HL-60 (cell line): ENCODE measurements around the gene ENKUR.

ENCODE experiments used
- DNase-seq, 2 experiments: peaks; one replicate each; pipeline ENCODE4 v3.0.0-alpha.2; 2010 to 2020; ENCODE audit warnings: low read depth in 1 of 2, low spot score in 1 of 2
- H3K27ac ChIP-seq: fragments of 250-450 bp; sonication (Bioruptor Pico); replicated peaks from 2 replicates; pipeline ENCODE4 v1.5.1; 2020; ENCODE audit warnings: mild to moderate bottlenecking, moderate library complexity
- H3K27me3 ChIP-seq: fragments of 250-450 bp; sonication (Bioruptor Pico); 2 replicates; pipeline ENCODE4 v1.5.1; 2021; ENCODE audit warnings: mild to moderate bottlenecking, moderate library complexity; ENCODE audit not compliant: insufficient read depth, poor library complexity, severe bottlenecking
- H3K4me3 ChIP-seq: replicated peaks from 2 replicates; pipeline ENCODE4 v1.5.1; 2011; ENCODE audit warnings: mild to moderate bottlenecking, control low read depth, low read length; ENCODE audit not compliant: insufficient read depth
- GABPA ChIP-seq: IDR thresholded peaks from 2 replicates; pipeline ENCODE4 v1.6.1; 2012; ENCODE audit warnings: low read depth
- POLR2AphosphoS5 ChIP-seq: IDR thresholded peaks from 2 replicates; pipeline ENCODE4 v1.6.1; 2012; ENCODE audit warnings: low read depth
- SPI1 ChIP-seq: IDR thresholded peaks from 2 replicates; pipeline ENCODE4 v1.6.1; 2012; ENCODE audit warnings: low read depth, mild to moderate bottlenecking, borderline replicate concordance
- TF ChIP-seq, protein P1 (sequence below): IDR thresholded peaks from 2 replicates; pipeline ENCODE4 v1.6.1; 2012; ENCODE audit warnings: low read depth; ENCODE audit not compliant: insufficient replicate concordance
- TF ChIP-seq, protein P2 (sequence below): IDR thresholded peaks from one replicate; pipeline ENCODE4 v1.5.1; 2011; ENCODE audit warnings: low read length, control low read depth, inconsistent platforms; ENCODE audit not compliant: insufficient read depth

ENKUR gene

GRCh38 chr10:24998044-24998443, 17.9 kb downstream of the ENKUR start:
- TF ChIP-seq SPI1 (no peak), GABPA (no peak), POLR2AphosphoS5 (no peak)
- TF ChIP-seq, protein P1, sequence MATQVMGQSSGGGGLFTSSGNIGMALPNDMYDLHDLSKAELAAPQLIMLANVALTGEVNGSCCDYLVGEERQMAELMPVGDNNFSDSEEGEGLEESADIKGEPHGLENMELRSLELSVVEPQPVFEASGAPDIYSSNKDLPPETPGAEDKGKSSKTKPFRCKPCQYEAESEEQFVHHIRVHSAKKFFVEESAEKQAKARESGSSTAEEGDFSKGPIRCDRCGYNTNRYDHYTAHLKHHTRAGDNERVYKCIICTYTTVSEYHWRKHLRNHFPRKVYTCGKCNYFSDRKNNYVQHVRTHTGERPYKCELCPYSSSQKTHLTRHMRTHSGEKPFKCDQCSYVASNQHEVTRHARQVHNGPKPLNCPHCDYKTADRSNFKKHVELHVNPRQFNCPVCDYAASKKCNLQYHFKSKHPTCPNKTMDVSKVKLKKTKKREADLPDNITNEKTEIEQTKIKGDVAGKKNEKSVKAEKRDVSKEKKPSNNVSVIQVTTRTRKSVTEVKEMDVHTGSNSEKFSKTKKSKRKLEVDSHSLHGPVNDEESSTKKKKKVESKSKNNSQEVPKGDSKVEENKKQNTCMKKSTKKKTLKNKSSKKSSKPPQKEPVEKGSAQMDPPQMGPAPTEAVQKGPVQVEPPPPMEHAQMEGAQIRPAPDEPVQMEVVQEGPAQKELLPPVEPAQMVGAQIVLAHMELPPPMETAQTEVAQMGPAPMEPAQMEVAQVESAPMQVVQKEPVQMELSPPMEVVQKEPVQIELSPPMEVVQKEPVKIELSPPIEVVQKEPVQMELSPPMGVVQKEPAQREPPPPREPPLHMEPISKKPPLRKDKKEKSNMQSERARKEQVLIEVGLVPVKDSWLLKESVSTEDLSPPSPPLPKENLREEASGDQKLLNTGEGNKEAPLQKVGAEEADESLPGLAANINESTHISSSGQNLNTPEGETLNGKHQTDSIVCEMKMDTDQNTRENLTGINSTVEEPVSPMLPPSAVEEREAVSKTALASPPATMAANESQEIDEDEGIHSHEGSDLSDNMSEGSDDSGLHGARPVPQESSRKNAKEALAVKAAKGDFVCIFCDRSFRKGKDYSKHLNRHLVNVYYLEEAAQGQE: no peak
- TF ChIP-seq, protein P2, sequence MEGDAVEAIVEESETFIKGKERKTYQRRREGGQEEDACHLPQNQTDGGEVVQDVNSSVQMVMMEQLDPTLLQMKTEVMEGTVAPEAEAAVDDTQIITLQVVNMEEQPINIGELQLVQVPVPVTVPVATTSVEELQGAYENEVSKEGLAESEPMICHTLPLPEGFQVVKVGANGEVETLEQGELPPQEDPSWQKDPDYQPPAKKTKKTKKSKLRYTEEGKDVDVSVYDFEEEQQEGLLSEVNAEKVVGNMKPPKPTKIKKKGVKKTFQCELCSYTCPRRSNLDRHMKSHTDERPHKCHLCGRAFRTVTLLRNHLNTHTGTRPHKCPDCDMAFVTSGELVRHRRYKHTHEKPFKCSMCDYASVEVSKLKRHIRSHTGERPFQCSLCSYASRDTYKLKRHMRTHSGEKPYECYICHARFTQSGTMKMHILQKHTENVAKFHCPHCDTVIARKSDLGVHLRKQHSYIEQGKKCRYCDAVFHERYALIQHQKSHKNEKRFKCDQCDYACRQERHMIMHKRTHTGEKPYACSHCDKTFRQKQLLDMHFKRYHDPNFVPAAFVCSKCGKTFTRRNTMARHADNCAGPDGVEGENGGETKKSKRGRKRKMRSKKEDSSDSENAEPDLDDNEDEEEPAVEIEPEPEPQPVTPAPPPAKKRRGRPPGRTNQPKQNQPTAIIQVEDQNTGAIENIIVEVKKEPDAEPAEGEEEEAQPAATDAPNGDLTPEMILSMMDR: no peak
- H3K27ac ChIP-seq: no peak overlapping the region
- H3K4me3 ChIP-seq: no peak overlapping the region
- no peaks in the 10 kb centered on the region for H3K27me3 ChIP-seq
- no peak for DNase-seq

DNA sequence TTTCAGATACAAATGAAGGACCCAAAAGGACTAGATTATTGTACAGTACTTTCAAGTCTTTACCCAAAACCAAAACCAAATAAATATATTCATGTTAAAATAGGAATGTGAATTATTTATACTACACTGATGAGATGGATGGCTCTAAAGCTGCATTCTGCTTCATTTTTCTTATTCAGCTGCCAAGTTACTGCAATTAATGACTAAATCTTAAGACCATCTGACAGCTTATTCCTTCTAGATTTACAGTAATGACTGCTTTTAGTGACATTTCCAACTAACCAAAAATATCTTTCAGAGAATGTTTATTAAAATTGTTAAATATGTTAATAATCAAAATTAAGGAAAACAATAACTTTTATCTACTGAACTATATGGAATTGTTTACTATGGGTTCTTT, 20.9 kb downstream of the ENKUR start:
- Histone ChIP-seq H3K27ac (no peak overlapping the region), H3K27me3 (no peaks in the 10 kb centered on the region), H3K4me3 (no peak overlapping the region)
- DNase-seq: no peak
- TF ChIP-seq GABPA: no peak
- TF ChIP-seq, protein P1: no peak
- TF ChIP-seq SPI1: no peak
- TF ChIP-seq, protein P2: no peak
- TF ChIP-seq POLR2AphosphoS5: no peak

DNA sequence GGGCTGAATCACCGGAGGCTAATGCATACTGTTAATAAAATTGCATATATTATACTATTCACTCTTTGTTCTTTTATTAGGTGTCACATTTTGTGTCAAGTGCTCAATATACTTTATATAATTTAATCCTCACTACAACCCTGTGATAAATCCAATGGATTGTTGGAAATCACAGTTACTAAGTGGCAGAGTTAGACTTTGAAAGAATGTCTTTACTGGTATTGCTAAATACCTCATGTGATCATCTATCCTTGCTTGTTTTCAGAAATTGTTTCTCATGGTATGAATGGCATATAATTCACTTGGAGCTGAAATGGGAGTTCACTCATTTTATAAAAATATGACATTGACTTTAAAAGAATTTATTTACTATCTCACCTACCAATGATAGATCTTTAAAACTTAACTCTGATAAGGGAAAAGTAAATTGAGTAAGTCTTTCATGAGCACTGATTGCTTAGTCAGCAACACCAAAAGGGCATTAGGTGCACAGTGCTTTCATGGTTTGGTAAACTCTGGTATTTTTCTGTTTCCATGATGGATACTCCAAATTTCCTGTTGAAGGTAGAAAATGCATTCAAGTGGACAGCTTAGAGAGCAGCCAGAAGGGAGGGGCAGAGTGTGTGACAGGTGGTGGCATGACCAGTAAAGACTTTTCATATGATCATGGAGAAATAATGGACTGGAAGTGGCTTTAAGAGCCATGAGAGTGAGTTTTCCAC, 22.6 kb downstream of the ENKUR start:
- H3K4me3 ChIP-seq: no peak overlapping the region
- H3K27me3 ChIP-seq: no peaks in the 10 kb centered on the region
- DNase-seq: no peak
- TF ChIP-seq, protein P2: no peak
- TF ChIP-seq, protein P1: no peak
- TF ChIP-seq GABPA (no peak), SPI1 (no peak), POLR2AphosphoS5 (no peak)
- H3K27ac ChIP-seq: no peak overlapping the region
